Central memory CD8-positive, alpha-beta T cell (primary cell): ENCODE results near the gene INO80E.

Source experiments
- ATAC-seq: fragments of 150-1000 bp; cut with Tn5 transposase; replicated peaks from 2 replicates; pipeline ENCODE4 v1.10.0; 2022; ENCODE audit warnings: mild to moderate bottlenecking, moderate FRiP score, moderate number of reproducible peaks; ENCODE audit not compliant: poor library complexity, severe bottlenecking; ENCODE audit errors: extremely low read depth
- DNase-seq, 2 donors: peaks; one replicate each; pipeline ENCODE4 v3.0.0; 2021; ENCODE audit warnings: low spot score in 2 of 2
- H3K27ac Mint-ChIP-seq: one replicate; pipeline ENCODE4 v1.8.0; 2022; ENCODE audit warnings: low read depth, mild to moderate bottlenecking, moderate library complexity, mixed read lengths
- H3K27me3 Mint-ChIP-seq: one replicate; pipeline ENCODE4 v1.8.0; 2022; ENCODE audit warnings: mixed read lengths
- H3K36me3 Mint-ChIP-seq: one replicate; pipeline ENCODE4 v1.8.0; 2022; ENCODE audit warnings: mild to moderate bottlenecking, moderate library complexity, mixed read lengths; ENCODE audit not compliant: insufficient read depth
- H3K4me1 Mint-ChIP-seq: one replicate; pipeline ENCODE4 v1.8.0; 2022; ENCODE audit warnings: mixed read lengths
- H3K4me3 Mint-ChIP-seq: one replicate; pipeline ENCODE4 v1.8.0; 2022; ENCODE audit warnings: mild to moderate bottlenecking, moderate library complexity, mixed read lengths
- H3K9me3 Mint-ChIP-seq: one replicate; pipeline ENCODE4 v1.8.0; 2022; ENCODE audit warnings: mixed read lengths

INO80E gene

DNA sequence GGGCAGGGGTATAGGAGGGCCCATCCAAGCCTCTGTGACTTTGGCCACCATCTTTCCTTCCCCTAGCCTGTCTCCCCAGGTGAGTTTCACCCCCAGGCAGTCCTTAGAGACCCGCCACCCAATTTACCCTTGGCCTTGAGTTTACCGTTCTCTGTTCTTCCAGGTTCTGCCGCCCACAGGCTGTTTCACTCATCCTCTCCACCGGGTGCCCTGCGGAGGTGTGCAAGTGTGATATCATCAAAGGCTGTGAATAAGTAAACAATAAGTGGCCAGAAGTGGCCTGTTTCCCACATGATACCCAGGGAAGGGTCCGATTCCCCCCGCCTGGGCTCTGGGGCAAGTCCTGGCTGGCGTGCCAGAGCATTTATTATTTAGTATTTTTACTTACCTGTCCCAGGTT, 50.1 kb downstream of the INO80E start:
- Mint-ChIP-seq H3K27me3 (no peaks in the 10 kb centered on the region), H3K27ac (no peak overlapping the region), H3K4me1 (no peaks in the 10 kb centered on the region), H3K9me3 (no peaks in the 10 kb centered on the region), H3K4me3 (no peak overlapping the region), H3K36me3 (no peaks in the 10 kb centered on the region)
- ATAC-seq (no peak), DNase-seq (no peak)

- ATAC-seq (no peak), DNase-seq (no peak)
- H3K36me3 Mint-ChIP-seq, result peaks cover under 1% of the 10 kb centered on the region
- no peaks in the 10 kb centered on the region for H3K4me1 Mint-ChIP-seq
- H3K4me3 Mint-ChIP-seq, result no peak overlapping the region
- H3K27ac Mint-ChIP-seq, result no peak overlapping the region
- no peaks in the 10 kb centered on the region for H3K9me3 Mint-ChIP-seq
- H3K27me3 Mint-ChIP-seq, result no peaks in the 10 kb centered on the region
Observed at GRCh38 chr16:30046588-30046987, 50.5 kb downstream of the INO80E start.

DNA sequence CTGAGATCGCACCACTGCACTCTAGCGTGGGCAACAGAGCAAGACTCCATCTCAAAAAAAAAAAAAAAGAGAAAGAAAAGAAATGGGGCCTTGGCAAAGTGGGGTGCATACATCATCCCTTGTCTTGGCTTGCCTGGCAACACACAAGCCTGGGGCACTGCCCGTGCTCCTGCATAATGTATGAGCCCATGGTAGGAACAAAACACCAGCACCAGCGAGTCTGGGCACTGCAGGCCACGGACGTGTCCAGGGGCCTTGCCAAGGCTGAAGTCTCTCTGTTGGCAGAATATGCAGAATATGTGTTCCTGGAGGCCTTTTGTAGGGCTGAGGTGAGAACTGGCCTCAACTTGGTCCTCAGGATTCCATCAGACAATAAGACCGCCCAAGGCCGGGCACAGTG, 53.8 kb downstream of the INO80E start:
- ATAC-seq, result no peak
- no peak overlapping the region for H3K27ac Mint-ChIP-seq

GRCh38 chr16:30051518-30051917, 55.5 kb downstream of the INO80E start:
- ATAC-seq, result no peak

More for the DNA sequence above, 53.8 kb downstream of the INO80E start:
- H3K4me1 Mint-ChIP-seq, result peaks cover 20% of the 10 kb centered on the region
- no peak for DNase-seq
- peaks cover 11% of the 10 kb centered on the region for H3K36me3 Mint-ChIP-seq
- no peaks in the 10 kb centered on the region for H3K9me3 Mint-ChIP-seq
- no peaks in the 10 kb centered on the region for H3K27me3 Mint-ChIP-seq
- no peak overlapping the region for H3K4me3 Mint-ChIP-seq

GRCh38 chr16:30052671-30053372, 56.8 kb downstream of the INO80E start:
- Mint-ChIP-seq H3K36me3 (peaks cover 11% of the 10 kb centered on the region), H3K27me3 (no peaks in the 10 kb centered on the region), H3K4me1 (peaks cover 23% of the 10 kb centered on the region), H3K27ac (peak overlapping the region; percentile 90), H3K9me3 (no peaks in the 10 kb centered on the region), H3K4me3 (peak overlapping the region; percentile 83)
- ATAC-seq (peak; percentile 73), DNase-seq (peak; percentile 71 to 80)

More at GRCh38 chr16:30051518-30051917, 55.5 kb downstream of the INO80E start:
- Mint-ChIP-seq H3K27ac (no peak overlapping the region), H3K27me3 (no peaks in the 10 kb centered on the region), H3K9me3 (no peaks in the 10 kb centered on the region), H3K36me3 (peaks cover 11% of the 10 kb centered on the region), H3K4me3 (peak overlapping the region; percentile 65), H3K4me1 (peaks cover 23% of the 10 kb centered on the region)
- DNase-seq, result no peak

GRCh38 chr16:30053376-30054015, 57.5 kb downstream of the INO80E start:
- no peaks in the 10 kb centered on the region for H3K9me3 Mint-ChIP-seq
- H3K27ac Mint-ChIP-seq, result peak overlapping the region; percentile 90
- no peaks in the 10 kb centered on the region for H3K27me3 Mint-ChIP-seq
- DNase-seq (no peak), ATAC-seq (no peak)
- peaks cover 23% of the 10 kb centered on the region for H3K4me1 Mint-ChIP-seq
- H3K36me3 Mint-ChIP-seq, result peaks cover 13% of the 10 kb centered on the region
- peak overlapping the region; percentile 83 for H3K4me3 Mint-ChIP-seq

- H3K27ac Mint-ChIP-seq, result no peak overlapping the region
Observed at GRCh38 chr16:30054451-30054850, 58.4 kb downstream of the INO80E start.

DNA sequence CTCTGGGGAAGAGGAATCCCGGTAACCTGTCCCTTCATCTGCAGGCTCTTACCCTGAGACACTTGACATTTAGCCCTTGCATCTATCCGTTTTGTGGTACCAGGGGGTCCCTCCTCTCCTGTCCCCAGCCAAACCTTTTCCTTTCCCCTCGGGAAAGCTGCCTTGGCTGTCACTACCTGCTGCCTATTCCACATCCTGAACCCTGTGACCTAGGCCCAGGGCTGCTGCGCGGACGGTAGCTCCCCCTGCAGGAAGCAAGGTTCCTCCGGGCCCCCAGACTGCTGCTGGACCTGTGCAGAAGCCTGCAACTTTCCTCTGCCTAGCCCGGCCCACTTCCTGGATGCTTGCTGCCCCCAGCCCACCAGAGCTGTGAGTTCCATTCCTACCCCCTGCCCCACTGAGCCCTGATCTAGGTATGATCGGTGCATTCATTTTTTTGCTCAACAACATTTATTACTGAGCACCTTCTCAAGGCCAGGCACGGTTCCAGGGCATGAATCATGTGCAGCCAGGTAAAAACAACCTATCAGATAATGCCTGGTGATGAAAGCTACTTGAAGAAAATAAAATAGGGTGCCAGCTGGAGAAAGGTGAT, 59.0 kb downstream of the INO80E start:
- Mint-ChIP-seq H3K36me3 (peaks cover 13% of the 10 kb centered on the region), H3K9me3 (no peaks in the 10 kb centered on the region), H3K4me3 (peak overlapping the region; percentile 83), H3K4me1 (peaks cover 23% of the 10 kb centered on the region), H3K27ac (no peak overlapping the region), H3K27me3 (no peaks in the 10 kb centered on the region)
- peak in 1 of 2 donors; percentile 36 for DNase-seq
- no peak for ATAC-seq

More at GRCh38 chr16:30054451-30054850, 58.4 kb downstream of the INO80E start:
- peaks cover 13% of the 10 kb centered on the region for H3K36me3 Mint-ChIP-seq
- no peaks in the 10 kb centered on the region for H3K9me3 Mint-ChIP-seq
- peaks cover 23% of the 10 kb centered on the region for H3K4me1 Mint-ChIP-seq
- ATAC-seq (no peak), DNase-seq (no peak)
- H3K4me3 Mint-ChIP-seq, result peak overlapping the region; percentile 83
- no peaks in the 10 kb centered on the region for H3K27me3 Mint-ChIP-seq
